Measurements from ENCODE around the gene SELENON.
A peak's percentile ranks its signal among the peaks of the same experiment; 100 is the strongest.

Gene SELENON

DNA sequence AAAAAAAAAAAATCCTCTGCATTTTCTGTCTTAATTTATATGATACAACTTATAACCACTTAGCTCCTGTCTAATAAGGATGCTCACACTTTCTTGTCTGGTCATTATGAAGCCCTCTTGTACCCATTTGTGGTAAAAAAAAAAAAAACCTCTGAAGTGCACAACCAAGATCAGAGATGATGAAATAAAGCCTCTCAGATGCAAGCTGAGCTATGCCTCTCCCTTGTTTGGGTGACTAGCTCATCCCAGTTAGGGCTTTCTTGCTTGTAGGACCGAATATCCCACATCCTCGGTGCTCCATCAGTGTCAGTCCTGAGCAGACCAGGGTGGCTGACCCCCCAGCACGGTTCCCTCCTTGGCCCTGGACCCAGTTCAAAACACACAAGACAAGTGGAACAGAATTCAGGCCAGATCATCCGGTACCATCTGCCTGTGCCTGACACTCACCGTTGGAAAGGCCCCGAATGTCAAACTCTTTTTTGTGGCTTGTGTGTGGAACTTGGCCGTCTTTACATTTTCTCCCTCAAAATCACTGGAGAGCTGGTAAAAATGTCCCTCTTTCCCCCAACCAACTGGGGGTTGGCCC lies 6.3 kb upstream of the SELENON start:
- DNase-seq (ENCODE audit: low spot score), result peak; percentile 29

DNA sequence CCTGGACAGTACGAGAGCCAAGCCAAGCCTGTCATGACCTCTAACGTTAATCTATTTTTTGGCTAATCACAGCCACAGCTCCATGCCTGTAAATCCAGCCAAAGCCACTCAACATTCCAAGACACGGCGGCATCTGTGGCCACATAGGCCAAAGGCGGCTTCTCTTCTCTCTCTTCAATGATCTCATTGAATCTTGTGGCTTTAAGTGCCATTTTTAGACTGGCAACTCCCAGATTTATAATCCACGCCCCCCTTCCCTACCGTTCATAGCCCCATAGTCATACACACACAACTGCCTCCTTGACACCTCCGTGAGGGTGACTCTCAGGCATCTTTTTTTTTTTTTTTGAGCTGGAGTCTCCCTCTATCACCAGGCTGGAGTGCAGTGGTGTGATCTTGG lies 5.7 kb upstream of the SELENON start:
- DNase-seq (ENCODE audit: low spot score), result peak; percentile 28

DNA sequence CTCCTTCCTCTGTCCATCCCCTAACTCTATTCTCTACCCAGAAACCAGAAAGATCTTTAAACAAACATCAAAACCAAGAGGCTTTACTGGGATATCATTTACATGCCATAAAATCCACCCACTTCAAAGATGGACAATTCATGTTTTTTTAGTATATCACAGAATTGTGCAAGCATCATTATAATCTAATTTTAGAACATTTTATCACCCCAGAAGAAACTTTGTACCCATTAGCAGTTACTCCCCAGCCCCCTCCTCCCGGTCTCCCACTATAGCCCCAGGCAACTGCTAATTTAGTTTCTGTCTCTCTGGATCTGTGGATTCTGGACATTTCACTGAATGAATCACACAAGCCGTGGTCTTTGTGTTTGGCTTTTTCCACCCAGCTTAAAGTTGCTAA lies 4.8 kb upstream of the SELENON start:
- DNase-seq (ENCODE audit: low spot score), result no peak

DNA sequence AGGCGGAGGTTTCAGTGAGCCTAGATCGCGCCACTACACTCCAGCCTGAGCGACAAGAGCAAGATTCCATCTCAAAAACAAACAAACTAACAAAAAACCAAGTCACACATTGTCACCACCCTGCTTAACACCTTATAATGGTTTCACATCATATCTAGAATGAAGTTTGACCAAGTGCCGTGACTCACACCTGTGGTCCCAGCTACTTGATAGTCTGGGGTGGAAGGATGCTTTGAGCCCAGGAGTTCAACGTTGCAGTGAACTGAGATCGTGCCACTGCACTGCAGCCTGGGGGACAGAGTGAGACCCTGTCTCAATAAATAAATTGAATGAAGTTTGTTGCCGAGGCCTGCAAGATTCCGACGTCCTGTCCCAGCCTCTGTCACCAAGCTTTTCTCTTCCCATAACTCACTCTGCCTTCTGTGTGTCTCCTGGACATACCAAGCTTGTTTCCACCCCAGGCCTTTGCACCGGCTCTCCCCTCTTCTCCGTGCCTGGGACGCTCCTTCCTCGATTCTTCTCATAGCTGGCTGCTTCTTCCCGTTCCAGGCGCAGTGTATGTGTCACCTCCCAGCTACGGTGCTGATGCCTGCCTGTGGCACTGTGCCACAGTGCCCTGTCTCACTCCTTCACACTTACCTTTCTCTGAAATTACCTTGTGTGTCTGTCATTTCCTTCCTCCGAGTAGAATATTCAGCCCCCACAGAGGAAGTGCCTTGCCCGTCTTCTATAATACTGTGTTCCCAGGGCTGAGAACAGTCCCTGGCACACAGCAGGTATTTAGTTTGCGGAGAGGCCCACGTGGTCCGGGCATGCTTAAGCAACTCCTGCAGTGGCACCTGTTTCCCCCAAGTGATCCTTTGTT lies 3.8 kb upstream of the SELENON start:
- no peak for DNase-seq (ENCODE audit: low spot score)

DNA sequence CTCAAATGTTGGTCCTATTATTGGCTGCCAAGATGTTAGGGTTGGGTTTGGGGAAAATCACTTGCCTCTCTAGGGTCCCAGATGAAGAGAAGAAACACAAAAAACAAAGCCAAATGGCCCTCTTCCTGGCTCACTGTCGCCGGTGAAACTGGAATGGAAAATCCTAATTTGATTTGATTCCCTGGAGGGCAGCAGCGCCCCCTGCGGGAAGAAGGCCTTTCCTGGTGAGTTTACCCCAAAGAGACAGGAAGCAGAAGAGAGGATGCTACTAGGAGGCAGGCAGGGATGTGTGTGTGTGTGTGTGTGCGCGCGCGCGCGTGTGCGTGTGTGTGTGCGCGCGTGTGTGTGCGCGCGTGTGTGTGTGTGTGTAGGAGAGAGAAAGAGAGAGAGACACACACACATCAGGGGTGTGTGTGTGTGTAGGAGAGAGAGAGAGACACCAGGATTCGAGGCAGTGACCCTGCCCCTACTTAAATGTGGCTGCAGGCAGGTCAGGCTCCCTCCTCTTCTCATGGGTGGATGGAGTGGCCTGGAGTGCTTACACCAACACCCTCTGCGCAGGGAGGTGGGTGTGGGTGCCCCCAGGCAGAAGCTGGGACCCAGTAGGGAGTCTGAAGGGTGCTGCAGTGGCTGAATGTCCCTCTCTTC lies 3.1 kb upstream of the SELENON start:
- peak; percentile 89 for DNase-seq (ENCODE audit: low spot score)

DNA sequence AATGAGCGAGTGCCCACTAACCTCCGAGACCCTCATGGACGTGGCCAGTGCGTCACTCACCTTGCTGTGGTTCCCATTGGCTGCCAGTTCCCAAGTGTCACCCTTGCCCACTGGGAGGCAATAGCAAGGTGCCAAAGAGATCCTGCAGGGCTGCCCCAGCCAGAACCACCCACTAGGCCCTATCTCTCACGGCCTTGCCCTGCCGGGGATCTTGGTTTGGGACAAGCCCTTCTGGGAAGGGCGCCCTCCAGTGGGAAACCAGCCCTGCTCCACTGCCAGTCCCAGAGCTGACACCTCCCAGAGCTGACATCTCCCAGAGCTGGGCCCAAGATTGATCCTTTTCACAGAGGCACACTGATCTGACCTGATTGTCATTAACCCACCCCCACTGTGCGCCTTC lies 2.1 kb upstream of the SELENON start:
- DNase-seq (ENCODE audit: low spot score), result peak; percentile 68

DNA sequence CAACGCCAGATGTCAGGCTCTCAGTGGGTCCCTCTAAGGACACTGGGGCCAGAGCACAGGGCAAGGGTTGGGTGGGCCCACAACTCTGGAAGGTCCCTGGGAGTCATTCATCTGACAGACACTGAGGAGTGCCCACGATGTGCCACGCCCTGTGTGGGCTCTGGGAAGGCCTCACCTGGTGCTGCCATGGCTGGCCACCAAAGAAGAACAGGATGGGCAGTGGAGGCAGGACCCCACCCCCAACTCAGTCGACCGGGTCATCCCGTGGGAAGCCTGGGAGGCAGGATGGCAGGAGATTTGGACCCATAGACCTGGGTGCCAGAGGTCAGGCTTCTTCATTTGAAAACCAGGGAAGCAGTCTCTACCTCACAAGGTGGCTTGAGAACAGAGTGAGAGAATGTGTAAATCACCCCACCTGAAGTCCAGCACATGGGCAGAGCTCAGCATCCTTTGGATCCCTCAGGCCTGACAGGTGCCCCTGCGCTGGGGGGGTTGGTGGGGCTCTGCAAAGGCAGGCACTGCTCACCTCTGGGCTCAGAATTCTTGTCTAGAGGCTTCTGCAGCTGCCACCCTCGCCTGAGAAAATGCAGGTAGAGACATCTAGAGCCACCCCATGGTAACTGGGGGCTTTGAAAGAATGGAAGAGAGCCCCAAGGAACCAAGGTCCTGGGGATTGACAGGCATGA lies 1.2 kb upstream of the SELENON start:
- no peak for DNase-seq (ENCODE audit: low spot score)

DNA sequence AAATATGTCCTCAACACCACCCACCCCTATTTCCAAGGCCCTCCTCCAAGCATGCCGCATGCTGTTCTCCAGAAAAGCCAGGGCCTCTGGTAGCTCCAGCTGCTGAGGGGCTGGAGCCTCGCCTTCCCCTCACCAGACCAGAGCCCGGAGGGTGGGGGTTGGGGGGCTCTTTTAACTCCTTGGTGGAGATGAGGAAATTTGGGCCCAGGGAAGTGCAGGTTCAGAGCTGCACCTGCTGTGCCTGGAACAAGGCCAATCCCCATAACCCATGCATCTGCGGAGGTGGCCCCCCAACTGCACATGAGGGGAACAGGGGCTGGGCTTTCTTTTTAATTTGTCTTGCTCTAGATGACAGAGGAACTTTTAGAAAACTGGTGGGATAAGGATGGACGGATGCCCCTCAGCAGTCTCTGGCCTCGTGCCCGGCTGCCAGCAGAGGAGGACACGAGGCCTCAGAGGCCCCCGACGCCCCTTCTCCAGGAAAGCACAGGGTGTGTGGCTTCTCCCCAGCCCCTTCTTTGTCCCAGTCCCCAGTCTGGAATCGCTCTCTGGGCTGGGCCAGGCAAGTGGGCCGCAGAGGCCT lies 550 bp upstream of the SELENON start:
- DNase-seq (ENCODE audit: low spot score), result no peak

DNA sequence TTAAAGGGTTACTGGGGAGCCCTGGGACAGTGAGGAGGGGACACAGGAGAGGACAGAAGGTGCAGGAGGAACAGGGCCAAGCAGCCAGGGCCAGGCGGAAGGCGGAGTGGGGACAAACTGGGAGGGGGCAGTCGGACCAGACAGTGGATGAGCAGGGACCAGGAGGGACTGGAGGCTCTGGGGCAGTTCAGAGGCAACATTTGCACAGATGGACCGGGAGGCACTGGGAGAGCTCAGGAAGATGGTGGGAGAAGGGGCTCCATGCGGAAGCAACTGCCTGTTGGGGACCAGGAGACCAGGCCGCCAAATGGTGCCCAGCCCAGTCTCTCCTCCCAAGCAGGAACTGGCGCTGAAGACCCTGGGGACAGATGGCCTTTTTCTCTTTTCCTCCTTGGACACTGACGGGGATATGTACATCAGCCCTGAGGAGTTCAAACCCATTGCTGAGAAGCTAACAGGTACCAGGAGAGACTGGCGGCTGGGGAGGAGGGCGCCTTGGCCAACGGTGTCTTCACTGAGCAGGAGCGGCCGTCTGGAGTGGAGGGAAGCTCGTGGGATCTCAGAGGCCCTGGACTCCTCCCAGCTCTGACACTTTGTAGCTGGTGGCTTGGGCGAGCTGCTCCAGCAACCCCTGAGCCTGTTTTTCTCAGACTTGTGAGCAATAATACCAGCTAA lies 847 bp downstream of the SELENON start:
- DNase-seq (ENCODE audit: low spot score), result peak; percentile 43

DNA sequence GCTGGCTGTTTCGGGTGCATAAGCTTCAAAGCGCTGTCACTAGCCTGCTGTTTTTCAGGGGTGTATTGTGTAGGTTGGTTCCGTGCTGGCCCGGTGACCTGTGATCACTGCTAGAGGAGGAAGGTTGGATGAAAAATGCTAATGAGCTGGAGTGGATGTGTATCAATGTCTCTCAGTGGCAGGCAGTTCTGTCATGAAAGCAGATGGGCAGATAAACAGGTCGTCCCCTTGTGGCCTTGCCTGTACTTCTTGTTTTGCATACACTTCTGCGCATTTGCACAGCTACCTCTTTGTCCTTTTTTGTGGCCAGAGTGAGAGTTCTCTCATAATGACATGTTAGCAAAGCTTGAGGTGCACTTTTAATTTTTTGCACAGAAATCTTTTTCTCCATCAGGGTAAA lies 2.9 kb downstream of the SELENON start:
- DNase-seq (ENCODE audit: low spot score), result no peak

DNA sequence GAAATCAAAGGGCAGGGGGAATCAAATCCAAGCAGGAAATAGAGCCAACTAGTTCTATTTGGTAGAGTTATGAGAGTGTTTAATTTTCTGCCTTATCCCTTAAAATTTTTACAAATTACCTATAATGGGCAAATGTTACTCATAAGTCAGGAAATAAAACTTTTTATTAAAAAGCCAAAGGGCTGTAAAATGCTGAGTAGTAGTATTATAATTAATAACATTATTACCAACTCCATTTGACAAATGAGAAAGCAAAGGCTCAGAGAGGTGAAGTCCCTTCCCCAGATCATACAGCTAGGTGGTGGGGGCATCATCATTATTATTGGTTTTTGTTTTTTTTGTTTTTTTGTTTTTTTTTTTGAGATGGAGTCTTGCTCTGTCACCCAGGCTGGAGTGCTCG lies 3.4 kb downstream of the SELENON start:
- no peak for DNase-seq (ENCODE audit: low spot score)

DNA sequence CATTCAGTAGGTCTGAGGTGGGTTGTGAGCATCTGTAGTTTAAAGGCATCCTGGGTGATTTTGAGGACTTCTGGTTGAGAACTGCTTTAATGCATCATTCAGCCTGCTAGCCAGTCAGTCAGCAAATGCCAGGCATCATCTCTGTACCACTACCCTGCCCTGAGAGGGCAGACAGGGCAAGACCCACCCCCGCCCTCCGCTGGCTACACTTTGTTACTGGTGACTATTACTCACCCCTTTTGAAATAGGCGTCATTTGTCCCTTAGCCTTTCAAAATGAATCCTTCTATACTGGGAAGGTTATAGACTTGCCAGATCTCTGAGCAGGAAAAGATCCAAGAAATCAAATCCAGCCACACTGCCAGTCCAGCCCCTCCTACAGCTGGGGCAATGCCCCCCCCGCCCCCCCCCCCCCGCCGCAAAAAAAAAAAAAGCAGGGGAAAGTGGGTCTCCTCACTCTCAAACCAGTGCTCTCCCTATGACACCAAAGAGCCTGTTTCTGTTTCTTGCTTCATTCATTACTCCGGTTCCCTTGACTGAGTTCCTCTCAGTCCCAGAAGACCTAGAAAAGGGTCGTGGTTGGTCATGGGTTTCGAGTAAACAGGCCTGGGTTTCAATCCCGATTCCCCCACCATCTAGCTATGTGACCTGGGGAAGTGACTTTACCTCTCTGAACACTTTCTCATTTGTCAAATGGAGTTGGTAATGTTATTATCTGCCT lies 4.4 kb downstream of the SELENON start:
- no peak for DNase-seq (ENCODE audit: low spot score)

DNA sequence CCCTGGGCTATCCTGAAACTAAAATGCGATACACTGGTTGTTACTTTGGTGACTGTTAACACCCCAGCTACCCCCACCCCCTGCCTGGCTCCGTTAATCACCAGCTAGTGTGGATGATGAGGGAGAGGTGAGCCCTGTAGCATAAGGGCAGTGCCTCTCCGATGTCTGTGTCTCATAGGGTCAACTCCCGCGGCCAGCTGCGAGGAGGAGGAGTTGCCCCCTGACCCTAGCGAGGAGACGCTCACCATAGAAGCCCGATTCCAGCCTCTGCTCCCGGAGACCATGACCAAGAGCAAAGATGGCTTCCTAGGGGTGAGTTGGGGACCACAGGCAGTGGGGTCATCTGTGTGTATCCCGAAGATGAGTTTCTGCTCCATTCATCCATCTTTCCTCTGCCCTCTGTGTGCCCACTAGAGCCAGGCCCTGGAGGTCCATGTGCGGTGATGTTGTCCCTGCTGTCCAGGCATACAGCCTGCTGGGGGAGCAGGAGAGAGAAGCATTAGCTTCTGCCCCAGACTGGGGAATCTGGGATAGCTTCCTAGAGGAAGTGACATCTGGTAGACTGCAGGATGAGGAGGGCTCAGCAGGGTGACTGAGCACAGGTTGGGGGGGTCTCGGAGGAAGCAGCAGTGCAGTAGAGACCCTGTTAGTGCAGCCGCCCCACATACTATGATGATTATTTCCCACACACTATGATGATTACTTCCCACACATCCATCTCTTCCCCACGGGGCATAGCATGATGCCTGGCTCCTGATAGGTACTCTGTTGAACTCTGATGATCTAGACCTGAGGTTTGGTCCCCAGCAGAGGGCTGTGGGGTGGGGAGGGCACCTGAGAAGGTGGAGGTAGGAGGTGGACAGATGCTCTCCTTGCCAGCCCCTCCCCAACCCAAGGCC lies 5.2 kb downstream of the SELENON start:
- DNase-seq (ENCODE audit: low spot score), result no peak

DNA sequence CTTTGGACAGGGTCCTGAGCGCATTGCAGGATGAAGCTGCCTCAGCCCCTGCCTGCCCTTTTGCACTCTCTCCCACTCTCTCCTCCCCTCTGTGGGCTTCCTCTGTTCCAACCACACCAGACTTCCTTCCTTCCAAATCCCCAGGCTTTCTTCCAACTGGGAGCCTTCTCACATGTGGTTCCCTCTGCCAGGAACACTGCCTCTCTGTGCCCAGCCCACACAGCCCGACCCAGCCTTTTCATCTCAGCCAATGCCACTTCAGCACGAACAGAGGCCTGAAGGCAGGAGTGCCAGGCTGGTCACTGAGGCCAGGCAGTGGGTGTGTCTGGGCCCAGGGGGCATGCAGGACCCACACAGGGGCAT lies 5.9 kb downstream of the SELENON start:
- DNase-seq (ENCODE audit: low spot score), result peak; percentile 65

DNA sequence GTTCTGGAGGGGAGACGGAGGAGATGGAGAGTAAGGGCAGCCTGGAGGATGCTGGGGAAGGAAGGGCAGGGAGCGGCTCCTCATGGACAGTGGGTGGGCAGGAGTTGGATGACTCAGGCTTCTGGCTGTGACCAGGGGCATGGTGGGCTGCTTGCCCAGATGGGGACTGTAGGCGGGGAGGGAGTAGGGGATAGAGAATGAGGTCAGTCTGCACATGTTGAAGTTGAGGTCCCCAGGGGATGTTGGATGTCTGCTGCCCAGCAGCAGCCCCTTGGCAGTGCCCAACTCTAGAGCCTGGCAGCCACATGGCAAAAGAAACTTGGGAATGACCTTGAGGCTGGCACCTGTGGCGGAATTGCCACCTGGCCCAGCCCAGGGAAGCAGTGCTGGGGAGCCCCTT lies 6.4 kb downstream of the SELENON start:
- DNase-seq (ENCODE audit: low spot score), result peak; percentile 77

DNA sequence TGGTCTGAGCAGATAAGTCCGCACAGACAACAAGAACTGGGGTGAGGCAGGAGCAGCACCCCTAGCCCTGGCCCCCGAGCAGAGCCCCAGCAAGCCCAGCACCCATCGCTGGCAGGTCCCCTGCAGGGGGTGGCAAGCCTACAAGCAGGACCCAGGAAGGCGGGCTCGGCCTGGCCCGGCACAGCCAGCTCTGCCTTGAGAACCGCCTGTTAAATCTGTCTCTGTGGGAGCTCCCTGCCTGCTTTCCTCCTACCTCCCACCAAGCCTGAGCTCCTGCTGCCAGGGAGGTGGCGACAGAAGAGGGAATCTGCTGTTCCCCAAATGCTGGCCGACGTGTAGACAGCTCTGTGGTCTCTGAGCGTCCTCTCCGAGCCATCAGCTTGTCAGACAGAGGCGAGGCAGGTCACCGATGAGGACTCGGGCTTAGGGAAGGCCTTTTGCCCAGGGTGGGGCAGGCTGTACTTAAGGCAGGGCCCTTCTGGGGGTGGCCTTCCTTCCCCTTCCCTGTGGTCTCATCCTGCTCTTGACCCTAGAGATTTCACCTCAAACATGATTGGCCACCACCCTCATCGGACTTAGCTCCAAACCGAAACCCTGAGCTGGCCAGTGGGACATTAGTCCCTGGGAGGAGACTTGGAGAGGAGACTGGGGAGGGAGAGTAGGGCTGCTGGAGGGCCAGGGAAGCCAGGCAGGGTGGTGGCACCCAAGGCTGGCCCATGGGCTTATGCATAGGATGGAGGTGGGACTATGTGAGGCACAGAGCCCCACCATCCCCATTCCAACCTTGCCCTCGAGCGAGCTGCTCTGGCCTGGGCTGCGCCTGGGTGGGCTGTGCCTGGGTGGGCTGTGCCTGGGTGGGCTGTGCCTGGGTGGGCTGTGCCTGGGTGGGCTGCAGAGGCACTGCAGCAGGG lies 7.7 kb downstream of the SELENON start:
- DNase-seq (ENCODE audit: low spot score), result no peak

DNA sequence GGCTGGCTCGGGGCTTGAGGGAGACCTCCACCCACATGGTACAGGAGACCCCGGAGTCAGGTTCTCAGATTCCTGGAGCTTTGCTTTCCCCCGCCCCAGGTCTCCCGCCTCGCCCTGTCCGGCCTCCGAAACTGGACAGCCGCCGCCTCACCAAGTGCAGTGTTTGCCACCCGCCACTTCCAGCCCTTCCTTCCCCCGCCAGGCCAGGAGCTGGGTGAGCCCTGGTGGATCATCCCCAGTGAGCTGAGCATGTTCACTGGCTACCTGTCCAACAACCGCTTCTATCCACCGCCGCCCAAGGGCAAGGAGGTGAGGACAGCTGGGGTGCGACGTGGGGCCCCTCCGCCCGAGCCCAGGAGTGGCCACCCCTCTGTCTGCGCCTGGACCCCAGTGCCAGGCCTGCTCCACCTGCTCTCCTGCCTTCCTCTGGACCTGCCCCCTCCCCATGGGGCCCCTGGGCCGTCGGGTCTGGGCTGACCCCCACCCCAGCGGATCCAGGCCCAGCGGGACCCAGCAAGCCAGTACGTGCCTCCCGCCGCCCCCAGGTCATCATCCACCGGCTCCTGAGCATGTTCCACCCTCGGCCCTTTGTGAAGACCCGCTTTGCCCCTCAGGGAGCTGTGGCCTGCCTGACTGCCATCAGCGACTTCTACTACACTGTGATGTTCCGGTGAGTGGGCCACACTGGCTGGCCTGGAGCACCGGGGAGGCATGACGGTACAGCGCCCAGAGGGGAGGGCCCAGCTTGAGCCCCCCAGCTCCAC lies 8.7 kb downstream of the SELENON start:
- no peak for DNase-seq (ENCODE audit: low spot score)

DNA sequence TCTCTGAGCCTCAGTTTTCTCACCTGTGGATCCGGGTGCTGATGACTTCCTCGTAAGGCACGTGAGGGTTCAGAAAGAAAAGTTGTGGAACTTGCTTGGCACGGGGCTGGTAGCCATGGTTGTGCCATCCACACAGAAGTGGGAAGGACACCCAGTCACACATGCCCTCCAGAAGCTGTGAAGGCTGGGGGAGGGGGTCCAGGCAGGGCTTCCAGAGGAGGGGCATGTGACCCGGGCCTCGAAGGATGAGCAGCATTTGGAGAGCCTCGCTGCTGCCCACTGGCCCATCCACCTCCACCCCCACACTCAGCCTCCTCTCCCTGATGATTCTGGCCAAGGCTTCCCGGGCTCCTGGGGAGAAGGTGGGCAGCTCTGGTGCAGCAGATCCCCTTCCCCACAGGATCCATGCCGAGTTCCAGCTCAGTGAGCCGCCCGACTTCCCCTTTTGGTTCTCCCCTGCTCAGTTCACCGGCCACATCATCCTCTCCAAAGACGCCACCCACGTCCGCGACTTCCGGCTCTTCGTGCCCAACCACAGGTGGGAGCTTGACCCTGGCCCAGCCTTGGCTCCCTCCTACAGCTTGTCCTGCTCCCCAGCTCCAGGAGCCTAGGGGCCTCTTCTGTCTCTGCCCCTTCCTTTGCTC lies 9.4 kb downstream of the SELENON start:
- DNase-seq (ENCODE audit: low spot score), result no peak

All from GM03348 (cell line).